ENCODE measurements around the gene NUMB. TPM values are rescaled to one million over a fixed set of nuclear protein-coding genes. Genes with fewer than 3 reads are reported as not detected.

The NUMB gene
- total and polyA plus RNA-seq, 4 donors: 39.4 to 100 (median 87.8) TPM

DNA sequence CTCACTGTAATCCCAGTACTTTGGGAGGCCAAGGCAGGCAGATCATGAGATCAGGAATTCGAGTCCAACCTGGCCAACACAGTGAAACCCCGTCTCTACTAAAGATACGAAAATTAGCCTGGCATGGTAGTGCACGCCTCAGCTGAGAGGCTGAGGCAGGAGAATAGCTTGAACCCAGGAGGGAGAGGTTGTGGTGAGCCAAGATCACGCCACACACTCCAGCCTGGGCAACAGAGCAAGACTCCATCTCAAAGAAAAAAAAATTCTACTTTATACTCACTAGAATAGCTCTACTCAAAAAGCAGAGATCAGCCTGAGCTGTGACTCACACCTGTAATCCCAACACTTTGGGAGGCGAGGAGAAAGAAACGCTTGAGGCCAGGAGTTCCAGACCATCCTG is 17.1 kb downstream of the NUMB start:
- Histone ChIP-seq H3K27ac (ENCODE audit: low read depth in 1 of 2, low read length in 1 of 2) (no peak overlapping the region), H3K9ac (ENCODE audit: insufficient read depth in 1 of 2, low read length in 2 of 2) (no peak overlapping the region), H3K36me3 (ENCODE audit: control insufficient read depth in 4 of 4, insufficient read depth in 4 of 4, low read length in 4 of 4) (no peaks in the 10 kb centered on the region), H3K4me1 (ENCODE audit: control insufficient read depth in 5 of 5, insufficient read depth in 5 of 5, low read length in 5 of 5) (peaks cover 0 to 5% (median 2%) of the 10 kb centered on the region in 5 donors), H3K4me3 (no peak overlapping the region), H3K9me3 (ENCODE audit: control insufficient read depth in 4 of 4, insufficient read depth in 3 of 4, low read length in 3 of 4) (no peaks in the 10 kb centered on the region), H3K27me3 (ENCODE audit: control insufficient read depth in 3 of 3, insufficient read depth in 3 of 3, low read length in 2 of 3) (no peaks in the 10 kb centered on the region)
- ATAC-seq (ENCODE audit: insufficient read depth, low FRiP score) (no peak), DNase-seq (no peak)
- WGBS, 2 donors: 95 to 96% methylated on average over 7 of the region's 7 CpGs
- TF ChIP-seq, protein P1, sequence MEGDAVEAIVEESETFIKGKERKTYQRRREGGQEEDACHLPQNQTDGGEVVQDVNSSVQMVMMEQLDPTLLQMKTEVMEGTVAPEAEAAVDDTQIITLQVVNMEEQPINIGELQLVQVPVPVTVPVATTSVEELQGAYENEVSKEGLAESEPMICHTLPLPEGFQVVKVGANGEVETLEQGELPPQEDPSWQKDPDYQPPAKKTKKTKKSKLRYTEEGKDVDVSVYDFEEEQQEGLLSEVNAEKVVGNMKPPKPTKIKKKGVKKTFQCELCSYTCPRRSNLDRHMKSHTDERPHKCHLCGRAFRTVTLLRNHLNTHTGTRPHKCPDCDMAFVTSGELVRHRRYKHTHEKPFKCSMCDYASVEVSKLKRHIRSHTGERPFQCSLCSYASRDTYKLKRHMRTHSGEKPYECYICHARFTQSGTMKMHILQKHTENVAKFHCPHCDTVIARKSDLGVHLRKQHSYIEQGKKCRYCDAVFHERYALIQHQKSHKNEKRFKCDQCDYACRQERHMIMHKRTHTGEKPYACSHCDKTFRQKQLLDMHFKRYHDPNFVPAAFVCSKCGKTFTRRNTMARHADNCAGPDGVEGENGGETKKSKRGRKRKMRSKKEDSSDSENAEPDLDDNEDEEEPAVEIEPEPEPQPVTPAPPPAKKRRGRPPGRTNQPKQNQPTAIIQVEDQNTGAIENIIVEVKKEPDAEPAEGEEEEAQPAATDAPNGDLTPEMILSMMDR (IDR thresholded peaks at IDR 0.05; ENCODE audit: control extremely low read depth, extremely low read depth): no peak

DNA sequence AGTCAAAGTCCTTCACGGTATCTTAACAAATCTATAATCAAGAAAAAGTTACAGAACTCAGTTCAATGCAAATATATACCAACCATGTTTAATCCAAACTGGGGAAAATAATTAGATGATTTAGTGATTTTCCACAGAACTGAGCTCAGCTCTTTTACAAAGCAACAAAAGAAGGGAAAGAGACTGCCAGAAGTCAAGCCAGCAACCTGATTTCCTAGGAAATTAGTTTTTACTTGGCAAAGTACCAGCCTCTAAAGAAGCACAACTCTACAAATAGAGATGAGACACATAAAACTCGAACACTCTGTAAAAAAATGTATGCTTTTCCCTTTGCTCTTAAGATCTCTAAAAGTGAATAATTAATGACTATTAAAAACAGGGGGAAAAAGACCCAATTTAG is 19.4 kb downstream of the NUMB start:
- ATAC-seq (ENCODE audit: insufficient read depth, low FRiP score) (no peak), DNase-seq (no peak)
- H3K27ac ChIP-seq (ENCODE audit: low read depth in 1 of 2, low read length in 1 of 2): no peak overlapping the region
- no peaks in the 10 kb centered on the region for H3K36me3 ChIP-seq (ENCODE audit: control insufficient read depth in 4 of 4, insufficient read depth in 4 of 4, low read length in 4 of 4)
- H3K9ac ChIP-seq (ENCODE audit: insufficient read depth in 1 of 2, low read length in 2 of 2): no peak overlapping the region
- H3K4me1 ChIP-seq (ENCODE audit: control insufficient read depth in 5 of 5, insufficient read depth in 5 of 5, low read length in 5 of 5): peaks cover 0 to 5% (median 2%) of the 10 kb centered on the region in 5 donors
- TF ChIP-seq, protein P1 (IDR thresholded peaks at IDR 0.05; ENCODE audit: control extremely low read depth, extremely low read depth): no peak
- H3K9me3 ChIP-seq (ENCODE audit: control insufficient read depth in 4 of 4, insufficient read depth in 3 of 4, low read length in 3 of 4): no peaks in the 10 kb centered on the region
- H3K27me3 ChIP-seq (ENCODE audit: control insufficient read depth in 3 of 3, insufficient read depth in 3 of 3, low read length in 2 of 3): no peaks in the 10 kb centered on the region
- no peak overlapping the region for H3K4me3 ChIP-seq
- WGBS, 2 donors: 63 to 87% methylated on average over 2 of the region's 2 CpGs

DNA sequence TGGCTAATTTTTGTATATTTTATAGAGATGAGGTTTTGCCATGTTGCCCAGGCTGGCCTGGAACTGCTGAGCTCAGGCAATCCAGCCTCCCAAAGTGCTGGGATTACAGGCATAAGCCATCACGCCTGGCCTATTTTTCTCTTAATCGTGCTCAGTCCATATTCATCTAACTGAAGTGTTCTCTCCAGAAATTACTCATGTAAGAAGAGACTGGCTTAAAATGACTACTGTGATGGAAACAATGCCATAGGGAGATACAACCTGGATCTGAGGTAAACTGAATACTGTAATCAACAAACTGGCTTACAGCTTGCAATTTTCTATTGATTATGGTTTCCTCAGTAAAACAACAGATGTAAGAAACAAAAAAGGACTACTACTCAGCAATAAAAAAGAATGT is 21.1 kb downstream of the NUMB start:
- no peak for ATAC-seq (ENCODE audit: insufficient read depth, low FRiP score)
- 99 to 100% methylated on average over 2 of the region's 2 CpGs for WGBS, 2 donors
- Histone ChIP-seq H3K36me3 (ENCODE audit: control insufficient read depth in 4 of 4, insufficient read depth in 4 of 4, low read length in 4 of 4) (no peaks in the 10 kb centered on the region), H3K9me3 (ENCODE audit: control insufficient read depth in 4 of 4, insufficient read depth in 3 of 4, low read length in 3 of 4) (no peaks in the 10 kb centered on the region), H3K4me3 (no peak overlapping the region), H3K4me1 (ENCODE audit: control insufficient read depth in 5 of 5, insufficient read depth in 5 of 5, low read length in 5 of 5) (peaks cover 0 to 5% (median 2%) of the 10 kb centered on the region in 5 donors), H3K27ac (ENCODE audit: low read depth in 1 of 2, low read length in 1 of 2) (no peak overlapping the region), H3K27me3 (ENCODE audit: control insufficient read depth in 3 of 3, insufficient read depth in 3 of 3, low read length in 2 of 3) (no peaks in the 10 kb centered on the region), H3K9ac (ENCODE audit: insufficient read depth in 1 of 2, low read length in 2 of 2) (no peak overlapping the region)
- DNase-seq: no peak
- TF ChIP-seq, protein P1 (IDR thresholded peaks at IDR 0.05; ENCODE audit: control extremely low read depth, extremely low read depth): no peak

DNA sequence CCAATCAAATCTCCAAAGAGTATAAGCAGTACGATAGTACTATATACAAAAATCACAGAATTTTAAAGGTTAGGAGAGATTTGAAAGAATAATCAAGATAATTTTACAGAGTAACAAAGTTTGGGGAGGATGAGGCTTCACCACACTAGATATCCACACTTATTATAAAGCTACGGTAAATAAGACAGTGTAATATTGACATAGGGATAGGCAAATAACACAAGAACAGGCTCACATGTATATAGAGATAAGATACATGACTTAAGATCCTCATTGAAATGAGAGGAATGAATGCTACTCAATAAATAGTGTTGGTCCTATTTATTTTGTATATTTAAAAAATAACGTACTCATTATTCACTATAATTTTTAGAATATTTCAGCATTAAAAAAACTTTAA is 26.2 kb downstream of the NUMB start:
- no peak for ATAC-seq (ENCODE audit: insufficient read depth, low FRiP score)
- no peaks in the 10 kb centered on the region for H3K9me3 ChIP-seq (ENCODE audit: control insufficient read depth in 4 of 4, insufficient read depth in 3 of 4, low read length in 3 of 4)
- no peak overlapping the region for H3K4me3 ChIP-seq
- no peaks in the 10 kb centered on the region for H3K27me3 ChIP-seq (ENCODE audit: control insufficient read depth in 3 of 3, insufficient read depth in 3 of 3, low read length in 2 of 3)
- TF ChIP-seq, protein P1 (IDR thresholded peaks at IDR 0.05; ENCODE audit: control extremely low read depth, extremely low read depth): no peak
- H3K36me3 ChIP-seq (ENCODE audit: control insufficient read depth in 4 of 4, insufficient read depth in 4 of 4, low read length in 4 of 4): no peaks in the 10 kb centered on the region
- H3K27ac ChIP-seq (ENCODE audit: low read depth in 1 of 2, low read length in 1 of 2): no peak overlapping the region
- H3K4me1 ChIP-seq (ENCODE audit: control insufficient read depth in 5 of 5, insufficient read depth in 5 of 5, low read length in 5 of 5): peaks cover 1 to 10% (median 3%) of the 10 kb centered on the region in 5 donors
- DNase-seq: no peak
- 76 to 87% methylated on average over 3 of the region's 3 CpGs for WGBS, 2 donors
- H3K9ac ChIP-seq (ENCODE audit: insufficient read depth in 1 of 2, low read length in 2 of 2): no peak overlapping the region
